C4-2B (cell line): ENCODE data around the gene MYO1G.
"Not testable (repeated sequence)": the region's sequence is repeated elsewhere in the genome, so short reads cannot be mapped to it uniquely, and the experiment has no call there.

Source experiments
- H3K27ac ChIP-seq: fragments of 450-650 bp; 2 replicates; pipeline ENCODE4 v1.5.1; 2017
- CTCF ChIP-seq: fragments of 450-650 bp; conservative IDR thresholded peaks from 2 replicates; pipeline ENCODE4 v1.5.1; 2017; ENCODE audit warnings: mild to moderate bottlenecking
- ZFX ChIP-seq: fragments of 450-650 bp; IDR thresholded peaks from 2 replicates; pipeline ENCODE4 v1.6.1; 2017

MYO1G gene

GRCh38 chr7:44936322-44936721 lies 42.5 kb downstream of the MYO1G start:
- TF ChIP-seq ZFX (no peak), CTCF (no peak)
- H3K27ac ChIP-seq: no peak overlapping the region

- TF ChIP-seq ZFX (no peak), CTCF (no peak)
- H3K27ac ChIP-seq: no peak overlapping the region
Measured at GRCh38 chr7:44935583-44935982, 43.2 kb downstream of the MYO1G start.

DNA sequence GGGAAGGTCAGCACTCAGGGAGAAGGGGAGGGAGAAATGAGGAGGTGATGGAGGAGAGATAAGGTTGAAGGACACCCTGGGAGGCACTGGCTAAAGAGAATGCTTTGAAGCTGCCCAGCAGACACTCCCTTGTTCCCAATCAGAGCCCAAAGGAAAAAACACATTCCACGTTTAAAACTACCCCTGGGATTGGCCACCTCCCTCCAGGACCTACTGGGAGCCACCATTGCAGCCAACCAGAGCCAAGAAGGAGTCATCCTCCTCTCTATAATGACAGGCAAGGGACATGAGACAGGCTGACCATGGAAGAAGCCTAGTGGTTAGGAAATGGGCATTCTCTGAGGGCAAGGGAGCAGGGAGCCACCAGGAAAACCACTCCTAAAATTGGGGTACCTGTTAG lies 43.8 kb downstream of the MYO1G start:
- TF ChIP-seq CTCF: no peak
- TF ChIP-seq ZFX: no peak
- H3K27ac ChIP-seq: no peak overlapping the region

DNA sequence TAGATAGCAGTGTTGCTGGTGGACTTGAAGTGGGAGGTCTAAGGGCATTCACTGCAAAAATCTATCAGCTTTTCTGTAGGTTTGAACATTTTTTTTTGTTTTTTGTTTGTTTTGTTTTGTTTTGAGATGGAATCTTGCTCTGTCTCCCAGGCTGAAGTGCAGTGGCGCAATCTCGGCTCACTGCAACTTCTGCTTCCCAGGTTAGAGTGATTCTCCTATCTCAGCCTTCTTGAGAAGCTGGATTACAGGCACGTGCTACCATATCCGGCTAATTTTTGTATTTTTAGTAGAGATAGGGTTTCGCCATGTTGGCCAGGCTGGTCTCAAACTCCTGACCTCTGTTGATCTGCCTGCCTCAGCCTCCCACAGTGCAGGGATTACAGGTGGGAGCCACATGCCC lies 44.3 kb downstream of the MYO1G start:
- not testable (repeated sequence) for H3K27ac ChIP-seq

DNA sequence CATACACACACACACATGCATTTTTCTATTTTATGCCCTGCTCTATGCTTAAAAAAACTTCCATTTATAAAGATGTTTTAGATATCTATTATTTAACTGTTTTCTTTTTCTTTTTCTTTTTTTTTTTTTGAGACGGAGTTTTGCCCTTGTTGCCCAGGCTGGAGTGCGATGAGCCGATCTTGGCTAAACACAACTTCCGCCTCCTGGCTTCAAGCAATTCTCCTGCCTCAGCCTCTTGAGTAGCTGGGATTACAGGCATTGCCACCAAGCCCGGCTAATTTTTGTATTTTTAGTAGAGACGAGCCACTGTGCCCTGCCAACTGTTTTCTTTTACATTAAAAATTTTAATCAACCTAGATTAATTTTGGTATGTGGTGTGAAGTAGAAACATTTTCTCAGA lies 47.9 kb downstream of the MYO1G start:
- TF ChIP-seq CTCF: no peak
- TF ChIP-seq ZFX: no peak
- H3K27ac ChIP-seq: no peak overlapping the region

GRCh38 chr7:44922351-44922694 lies 56.5 kb downstream of the MYO1G start:
- TF ChIP-seq CTCF (peak; percentile 76), ZFX (no peak)
- H3K27ac ChIP-seq: no peak overlapping the region

DNA sequence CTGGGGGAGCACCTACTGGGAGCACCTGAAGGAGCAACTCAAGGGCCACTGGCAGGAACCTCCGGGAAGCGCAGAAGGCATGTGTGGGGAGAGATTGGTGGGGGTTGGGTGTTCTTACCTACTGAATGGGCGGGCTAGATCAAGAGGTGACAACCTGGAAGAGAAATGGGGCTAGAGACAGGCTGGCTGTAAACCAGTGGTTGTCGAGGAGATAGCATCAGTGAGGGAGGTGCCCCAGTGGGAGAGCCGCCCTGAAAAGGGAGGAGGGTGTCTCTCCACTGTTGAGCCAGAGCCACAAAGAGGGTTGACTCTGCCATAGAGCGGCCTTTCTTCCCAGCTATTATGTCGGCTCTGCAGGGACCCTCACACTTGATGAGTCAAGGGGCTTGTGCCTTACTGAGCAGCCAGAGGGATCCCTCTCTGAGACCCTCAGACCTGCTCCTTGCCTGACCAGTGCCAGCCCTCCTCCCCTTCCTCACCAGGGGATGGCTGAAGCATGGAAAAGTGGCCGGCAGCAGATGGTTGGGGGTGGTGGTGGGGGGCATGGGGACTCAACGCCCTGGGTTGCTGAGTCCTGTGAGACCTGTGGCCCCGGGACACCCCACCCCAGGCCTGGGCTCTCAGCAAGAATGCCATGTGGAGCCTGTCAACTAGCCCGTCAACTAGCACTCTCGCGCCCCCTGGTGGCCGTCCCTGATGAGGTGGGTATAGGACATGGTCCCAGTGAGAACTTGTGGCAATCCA lies 57.0 kb downstream of the MYO1G start:
- peak; percentile 91 for TF ChIP-seq CTCF
- no peak for TF ChIP-seq ZFX
- no peak overlapping the region for H3K27ac ChIP-seq

DNA sequence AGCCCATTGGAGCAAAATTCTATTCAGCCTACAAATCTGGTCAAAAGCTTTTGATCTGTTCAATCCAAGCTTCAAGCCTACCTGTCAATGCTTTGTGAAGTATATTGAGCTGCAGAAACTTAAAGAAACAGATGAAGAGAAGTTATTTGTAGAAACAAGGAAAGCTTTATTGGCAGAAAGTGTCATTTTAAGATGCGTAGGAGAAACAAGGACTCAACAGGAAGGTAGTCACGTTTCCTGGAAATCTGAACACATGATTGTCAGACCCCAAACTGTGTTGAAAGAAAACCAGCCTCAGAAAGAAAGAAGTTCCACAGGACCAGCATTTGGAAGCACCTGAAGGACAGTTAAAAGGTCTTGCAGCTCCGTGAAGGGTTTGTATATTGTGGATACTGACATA lies 58.7 kb downstream of the MYO1G start:
- H3K27ac ChIP-seq: no peak overlapping the region
- TF ChIP-seq CTCF (no peak), ZFX (no peak)
